ENCODE measurements around the gene ZDHHC15. TPM values are rescaled to one million over a fixed set of nuclear protein-coding genes. Genes with fewer than 3 reads are reported as not detected.
A peak's percentile ranks its signal among the peaks of the same experiment; 100 is the strongest.
"Not testable (repeated sequence)": the region's sequence is repeated elsewhere in the genome, so short reads cannot be mapped to it uniquely, and the experiment has no call there.

Gene ZDHHC15
- 0.05 TPM for total RNA-seq (2021; ENCODE audit: unreplicated experiment)
- polyA plus RNA-seq (2012; ENCODE audit: insufficient read length): 0.06 TPM
- percentile 23 among the genes with signal in this experiment for Bru-seq, nascent RNA
- percentile 15 among the genes with signal in this experiment for BruChase-seq, experiment 1, labeled RNA remaining after a 2-hour chase
- BruChase-seq, experiment 2, labeled RNA remaining after a 6-hour chase: percentile 17 among the genes with signal in this experiment
- long read RNA-seq: 0 reads

- intact Hi-C loops (cut with micrococcal nuclease; ENCODE audit: unreplicated experiment): no loop called here
- ChIA-PET CTCF (no interaction called here), POLR2A (no interaction called here)
- H3K36me3 ChIP-seq (ENCODE audit: control insufficient read depth, insufficient read depth, low read length): no peaks in the 10 kb centered on the region
- peak within 1 kb of the TSS; percentile 40 to 58 for H3K4me3 ChIP-seq (ENCODE audit: low read depth in 2 of 2, low read length in 2 of 2)
- ATAC-seq (peak; percentile 93), DNase-seq (ENCODE audit: low read depth, low spot score) (no peak)
- BruUV-seq (replicated peaks): no TSS peak
- TF ChIP-seq TCF7L2 (IDR thresholded peaks at IDR 0.05; ENCODE audit: low read depth, low read length) (no peak), CTCF (IDR thresholded peaks at IDR 0.05) (no peak), REST (IDR thresholded peaks at IDR 0.05; ENCODE audit: insufficient read depth in 1 of 2, low read depth in 2 of 2, low read length in 1 of 2) (no peak), SIN3A (IDR thresholded peaks at IDR 0.05; ENCODE audit: borderline replicate concordance, insufficient read depth, low read depth, low read length) (no peak), POLR2AphosphoS5 (IDR thresholded peaks at IDR 0.05; ENCODE audit: low read depth, low read length) (no peak)
- no peak within 1 kb of the TSS for H3K27ac ChIP-seq (ENCODE audit: low read length)
- H3K27me3 ChIP-seq (ENCODE audit: control insufficient read depth, insufficient read depth, low read length): no peaks in the 10 kb centered on the region
- no peaks in the 10 kb centered on the region for H3K9me3 ChIP-seq (ENCODE audit: control insufficient read depth, insufficient read depth, low read depth, low read length)
- H3K4me1 ChIP-seq (ENCODE audit: control insufficient read depth, insufficient read depth, low read length): no peaks in the 10 kb centered on the region
- in situ Hi-C loops (cut with HindIII; ENCODE audit: low pct_unique_long_range_greater_than_20kb, low sequenced_read_pairs): no loop called here
Observed at GRCh38 chrX:75522565-75523431, at the start of gene ZDHHC15. TSS of gene ZDHHC15 (minus strand) at chrX:75523037. CDS start at chrX:75523024, 13 bp downstream.

GRCh38 chrX:75560544-75560943 lies 37.7 kb upstream of the ZDHHC15 start:
- H3K9me3 ChIP-seq (ENCODE audit: control insufficient read depth, insufficient read depth, low read depth, low read length); CTCF ChIA-PET; H3K27me3 ChIP-seq (ENCODE audit: control insufficient read depth, insufficient read depth, low read length); H3K27ac ChIP-seq (ENCODE audit: low read length); ATAC-seq; H3K4me1 ChIP-seq (ENCODE audit: control insufficient read depth, insufficient read depth, low read length); BruUV-seq (replicated peaks); in situ Hi-C loops (cut with HindIII; ENCODE audit: low pct_unique_long_range_greater_than_20kb, low sequenced_read_pairs); POLR2A ChIA-PET; intact Hi-C loops (cut with micrococcal nuclease; ENCODE audit: unreplicated experiment); H3K36me3 ChIP-seq (ENCODE audit: control insufficient read depth, insufficient read depth, low read length); H3K4me3 ChIP-seq (ENCODE audit: low read depth in 2 of 2, low read length in 2 of 2); DNase-seq (ENCODE audit: low read depth, low spot score): not testable (repeated sequence)

- ATAC-seq: no peak
Observed at GRCh38 chrX:75547783-75548182, 24.9 kb upstream of the ZDHHC15 start.

More at GRCh38 chrX:75547783-75548182, 24.9 kb upstream of the ZDHHC15 start:
- intact Hi-C loops (cut with micrococcal nuclease; ENCODE audit: unreplicated experiment) (no loop called here), in situ Hi-C loops (cut with HindIII; ENCODE audit: low pct_unique_long_range_greater_than_20kb, low sequenced_read_pairs) (no loop called here)
- no peak for TF ChIP-seq REST (IDR thresholded peaks at IDR 0.05; ENCODE audit: insufficient read depth in 1 of 2, low read depth in 2 of 2, low read length in 1 of 2)
- no peak for TF ChIP-seq TCF7L2 (IDR thresholded peaks at IDR 0.05; ENCODE audit: low read depth, low read length)
- no peak for TF ChIP-seq POLR2AphosphoS5 (IDR thresholded peaks at IDR 0.05; ENCODE audit: low read depth, low read length)
- TF ChIP-seq SIN3A (IDR thresholded peaks at IDR 0.05; ENCODE audit: borderline replicate concordance, insufficient read depth, low read depth, low read length): no peak
- no peak for TF ChIP-seq CTCF (IDR thresholded peaks at IDR 0.05)
- Histone ChIP-seq H3K4me1 (ENCODE audit: control insufficient read depth, insufficient read depth, low read length) (no peaks in the 10 kb centered on the region), H3K27ac (ENCODE audit: low read length) (no peak overlapping the region), H3K9me3 (ENCODE audit: control insufficient read depth, insufficient read depth, low read depth, low read length) (no peaks in the 10 kb centered on the region), H3K4me3 (ENCODE audit: low read depth in 2 of 2, low read length in 2 of 2) (no peak overlapping the region), H3K27me3 (ENCODE audit: control insufficient read depth, insufficient read depth, low read length) (no peaks in the 10 kb centered on the region), H3K36me3 (ENCODE audit: control insufficient read depth, insufficient read depth, low read length) (no peaks in the 10 kb centered on the region)
- POLR2A ChIA-PET: no interaction called here
- CTCF ChIA-PET: no interaction called here
- no peak for DNase-seq (ENCODE audit: low read depth, low spot score)
- no TSS peak for BruUV-seq (replicated peaks)
